H9 (cell line): ENCODE measurements around the gene PNPLA1. TPM values are rescaled to one million over a fixed set of nuclear protein-coding genes. Genes with fewer than 3 reads are reported as not detected.

Experiments
- DNase-seq: peaks from one replicate; pipeline ENCODE4 v3.0.0-alpha.2; 2017
- H2AFZ ChIP-seq: one replicate; pipeline ENCODE4 v1.6.1; 2013; ENCODE audit warnings: mild to moderate bottlenecking, low read length, control low read depth, moderate library complexity
- H2AK5ac ChIP-seq: 2 replicates; pipeline ENCODE4 v1.6.1; 2013; ENCODE audit warnings: low read length, control low read depth, mixed read lengths; ENCODE audit not compliant: insufficient read length
- H2BK120ac ChIP-seq: one replicate; pipeline ENCODE4 v1.6.1; 2013; ENCODE audit warnings: low read depth, mild to moderate bottlenecking, low read length, control low read depth, inconsistent platforms; ENCODE audit not compliant: poor library complexity, severe bottlenecking
- H2BK12ac ChIP-seq: 2 replicates; pipeline ENCODE4 v1.6.1; 2013; ENCODE audit warnings: low read length, control low read depth, mixed read lengths, low read depth; ENCODE audit not compliant: insufficient read length
- H2BK15ac ChIP-seq: 2 replicates; pipeline ENCODE4 v1.6.1; 2013; ENCODE audit warnings: low read depth, low read length, control low read depth
- H2BK20ac ChIP-seq: one replicate; pipeline ENCODE4 v1.6.1; 2013; ENCODE audit warnings: low read depth, mild to moderate bottlenecking, low read length, control low read depth, inconsistent platforms; ENCODE audit not compliant: poor library complexity, severe bottlenecking
- H2BK5ac ChIP-seq: 2 replicates; pipeline ENCODE4 v1.6.1; 2013; ENCODE audit warnings: low read length, control low read depth, mixed read lengths; ENCODE audit not compliant: insufficient read length
- H3K14ac ChIP-seq: 2 replicates; pipeline ENCODE4 v1.6.1; 2013; ENCODE audit warnings: low read length, control low read depth; ENCODE audit not compliant: insufficient read depth
- H3K18ac ChIP-seq: 2 replicates; pipeline ENCODE4 v1.6.1; 2013; ENCODE audit warnings: low read depth, mild to moderate bottlenecking, mixed read lengths, low read length, control low read depth; ENCODE audit not compliant: insufficient read length
- H3K23ac ChIP-seq: 2 replicates; pipeline ENCODE4 v1.6.1; 2013; ENCODE audit warnings: low read length, control low read depth, mixed read lengths, low read depth; ENCODE audit not compliant: insufficient read length
- H3K23me2 ChIP-seq: 2 replicates; pipeline ENCODE4 v1.6.1; 2013; ENCODE audit warnings: low read depth, mild to moderate bottlenecking, mixed read lengths, low read length, control low read depth; ENCODE audit not compliant: insufficient read length, poor library complexity, severe bottlenecking
- H3K27ac ChIP-seq: 2 replicates; pipeline ENCODE4 v1.5.1; 2013; ENCODE audit warnings: low read length, control low read depth, mixed read lengths, low read depth; ENCODE audit not compliant: insufficient read length
- H3K27me3 ChIP-seq: 2 replicates; pipeline ENCODE4 v1.6.1; 2013; ENCODE audit warnings: low read length, control low read depth, inconsistent platforms; ENCODE audit not compliant: insufficient read depth
- H3K4ac ChIP-seq: 2 replicates; pipeline ENCODE4 v1.6.1; 2013; ENCODE audit warnings: low read depth, mild to moderate bottlenecking, control low read depth, inconsistent platforms, low read length, moderate library complexity
- H3K4me1 ChIP-seq: 2 replicates; pipeline ENCODE4 v1.6.1; 2013; ENCODE audit warnings: low read length, control low read depth, inconsistent platforms; ENCODE audit not compliant: insufficient read depth
- H3K4me2 ChIP-seq: 2 replicates; pipeline ENCODE4 v1.6.1; 2013; ENCODE audit warnings: low read length, control low read depth, mixed read lengths; ENCODE audit not compliant: insufficient read length, insufficient read depth
- H3K56ac ChIP-seq: 2 replicates; pipeline ENCODE4 v1.6.1; 2013; ENCODE audit warnings: low read depth, mild to moderate bottlenecking, mixed read lengths, low read length, control low read depth; ENCODE audit not compliant: insufficient read length
- H3K79me1 ChIP-seq: 2 replicates; pipeline ENCODE4 v1.6.1; 2013; ENCODE audit warnings: low read depth, mild to moderate bottlenecking, moderate library complexity, low read length, control low read depth, inconsistent platforms; ENCODE audit not compliant: insufficient read depth, poor library complexity, severe bottlenecking
- H3K79me2 ChIP-seq: 2 replicates; pipeline ENCODE4 v1.6.1; 2013; ENCODE audit warnings: low read length, control low read depth, inconsistent platforms; ENCODE audit not compliant: insufficient read depth
- H3K9ac ChIP-seq: 2 replicates; pipeline ENCODE4 v1.6.1; 2013; ENCODE audit warnings: low read length, control low read depth, mixed read lengths; ENCODE audit not compliant: insufficient read length; ENCODE audit errors: extremely low read depth
- H3K9me3 ChIP-seq: one replicate; pipeline ENCODE4 v1.6.1; 2013; ENCODE audit warnings: low read depth, low read length, inconsistent platforms; ENCODE audit not compliant: control insufficient read depth
- H3T11ph ChIP-seq: one replicate; pipeline ENCODE4 v1.6.1; 2013; ENCODE audit warnings: mild to moderate bottlenecking, low read length, control low read depth, inconsistent platforms
- H4K20me1 ChIP-seq: one replicate; pipeline ENCODE4 v1.6.1; 2013; ENCODE audit not compliant: control insufficient read depth, insufficient read length, insufficient read depth
- H4K5ac ChIP-seq: 2 replicates; pipeline ENCODE4 v1.6.1; 2013; ENCODE audit warnings: low read depth, mild to moderate bottlenecking, mixed read lengths, low read length, control low read depth; ENCODE audit not compliant: insufficient read length
- H4K8ac ChIP-seq: replicated peaks from 2 replicates; pipeline ENCODE4 v1.6.1; 2013; ENCODE audit warnings: low read length, control low read depth, mixed read lengths, low read depth; ENCODE audit not compliant: insufficient read length
- H4K91ac ChIP-seq: 2 replicates; pipeline ENCODE4 v1.6.1; 2013; ENCODE audit warnings: low read depth, mild to moderate bottlenecking, moderate library complexity, mixed read lengths, low read length, control low read depth; ENCODE audit not compliant: insufficient read length
- H3K27ac Mint-ChIP-seq, 3 experiments: 2 replicates in 2 of 3; 3 replicates in 1 of 3; pipeline ENCODE4 v1.8.0; 2020 to 2021; ENCODE audit warnings: mixed read lengths in 3 of 3, mild to moderate bottlenecking in 1 of 3, moderate library complexity in 1 of 3
- H3K27me3 Mint-ChIP-seq: 2 replicates; pipeline ENCODE4 v1.8.0; 2021; ENCODE audit warnings: low read depth, mild to moderate bottlenecking, moderate library complexity, mixed read lengths
- H3K36me3 Mint-ChIP-seq, 3 experiments: 2 replicates in 2 of 3; 3 replicates in 1 of 3; pipeline ENCODE4 v1.8.0; 2020 to 2021; ENCODE audit warnings: low read depth in 3 of 3, mixed read lengths in 3 of 3; ENCODE audit not compliant: insufficient read depth in 1 of 3
- H3K4me1 Mint-ChIP-seq, 2 experiments: 2 replicates each; pipeline ENCODE4 v1.8.0; 2020; ENCODE audit warnings: mixed read lengths in 2 of 2
- H3K4me3 Mint-ChIP-seq, 2 experiments: 2 replicates in 1 of 2; 3 replicates in 1 of 2; pipeline ENCODE4 v1.8.0; 2020 to 2021; ENCODE audit warnings: mild to moderate bottlenecking in 2 of 2, mixed read lengths in 2 of 2, moderate library complexity in 1 of 2
- H3K9me3 Mint-ChIP-seq, 2 experiments: 2 replicates in 1 of 2; 3 replicates in 1 of 2; pipeline ENCODE4 v1.8.0; 2020; ENCODE audit warnings: mild to moderate bottlenecking in 2 of 2, mixed read lengths in 2 of 2, moderate library complexity in 1 of 2
- CTCF ChIP-seq: fragments of 200-600 bp; sonication (generic); conservative IDR thresholded peaks from 3 replicates; pipeline ENCODE4 v1.8.0; 2021; ENCODE audit warnings: antibody characterized with exemption, mild to moderate bottlenecking
- WGBS: extraction: QIAGEN DNeasy Blood & Tissue Kit; methylation state at CpG from one replicate; pipeline ENCODE4 v1.1.7; 2013; ENCODE audit warnings: missing lambda C conversion rate, low lambda C conversion rate, mixed read lengths; ENCODE audit not compliant: insufficient read length; ENCODE audit errors: extremely low coverage; 5-methylcytosine and 5-hydroxymethylcytosine counted together
- total RNA-seq: library from RNA; stranded (reverse); gene quantifications from 2 replicates; pipeline ENCODE4 v1.2.1, GENCODE V29; 2021

Gene PNPLA1
- total RNA-seq, 1 experiment from 2014 or later, result 0.09 TPM

GRCh38 chr6:36306375-36306774, 36.5 kb downstream of the PNPLA1 start:
- Histone ChIP-seq H3K79me1 (no peaks in the 10 kb centered on the region), H3K4ac (no peak overlapping the region), H2BK15ac (no peak overlapping the region), H2BK20ac (no peak overlapping the region), H4K5ac (no peak overlapping the region), H3K14ac (no peak overlapping the region), H3K56ac (no peak overlapping the region), H2BK120ac (no peak overlapping the region), H3K9ac (no peak overlapping the region), H3T11ph (no peak overlapping the region), H2AK5ac (no peak overlapping the region), H3K23ac (no peak overlapping the region), H3K4me2 (no peak overlapping the region), H4K8ac (no peak overlapping the region), H3K23me2 (peaks cover 4% of the 10 kb centered on the region), H3K18ac (no peak overlapping the region), H2BK5ac (no peak overlapping the region), H4K91ac (no peak overlapping the region), H3K79me2 (no peaks in the 10 kb centered on the region), H3K27ac (no peak overlapping the region), H3K9me3 (no peaks in the 10 kb centered on the region), H4K20me1 (no peaks in the 10 kb centered on the region), H2AFZ (no peak overlapping the region), H3K27me3 (no peaks in the 10 kb centered on the region), H2BK12ac (no peak overlapping the region), H3K4me1 (no peaks in the 10 kb centered on the region)
- Mint-ChIP-seq H3K9me3 (peaks cover 0 to 1% of the 10 kb centered on the region in 2 experiments; a peak in 1 of 5 replicates), H3K27me3 (peaks cover 5% of the 10 kb centered on the region), H3K4me1 (peaks cover 14% of the 10 kb centered on the region in 2 experiments), H3K36me3 (no peaks in the 10 kb centered on the region; a peak in 1 of 7 replicates), H3K4me3 (no peak overlapping the region), H3K27ac (no peak overlapping the region)
- DNase-seq, result no peak
- TF ChIP-seq CTCF, result no peak
- no CpG with 5 or more reads among the region's 7 CpGs for WGBS
